ENCODE measurements around the gene CKMT2. TPM values are rescaled to one million over a fixed set of nuclear protein-coding genes. Genes with fewer than 3 reads are reported as not detected.

Gene CKMT2
- total and polyA plus RNA-seq, 2 experiments from 2014 or later, result 2.9 to 8.2 TPM

DNA sequence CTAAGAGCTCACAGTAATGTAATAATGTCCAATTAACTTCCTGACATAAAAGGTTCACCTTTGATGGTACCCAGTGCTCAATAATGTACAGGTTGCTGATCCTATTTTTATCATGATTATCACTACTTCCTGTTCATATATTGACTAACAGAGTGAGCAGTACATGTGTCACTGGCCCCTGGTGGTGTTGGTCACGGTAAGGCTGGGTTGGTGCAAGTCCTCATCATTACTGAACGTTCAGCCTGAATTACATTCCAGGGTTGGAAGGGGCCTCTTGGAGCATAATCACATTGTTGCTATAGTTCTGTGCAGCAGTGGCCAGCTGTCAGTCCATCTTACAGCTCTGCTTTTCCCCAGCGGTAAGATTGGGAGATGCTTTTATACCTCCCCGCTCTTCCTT, 24.2 kb upstream of the CKMT2 start (continued):
- TF ChIP-seq, protein P1, sequence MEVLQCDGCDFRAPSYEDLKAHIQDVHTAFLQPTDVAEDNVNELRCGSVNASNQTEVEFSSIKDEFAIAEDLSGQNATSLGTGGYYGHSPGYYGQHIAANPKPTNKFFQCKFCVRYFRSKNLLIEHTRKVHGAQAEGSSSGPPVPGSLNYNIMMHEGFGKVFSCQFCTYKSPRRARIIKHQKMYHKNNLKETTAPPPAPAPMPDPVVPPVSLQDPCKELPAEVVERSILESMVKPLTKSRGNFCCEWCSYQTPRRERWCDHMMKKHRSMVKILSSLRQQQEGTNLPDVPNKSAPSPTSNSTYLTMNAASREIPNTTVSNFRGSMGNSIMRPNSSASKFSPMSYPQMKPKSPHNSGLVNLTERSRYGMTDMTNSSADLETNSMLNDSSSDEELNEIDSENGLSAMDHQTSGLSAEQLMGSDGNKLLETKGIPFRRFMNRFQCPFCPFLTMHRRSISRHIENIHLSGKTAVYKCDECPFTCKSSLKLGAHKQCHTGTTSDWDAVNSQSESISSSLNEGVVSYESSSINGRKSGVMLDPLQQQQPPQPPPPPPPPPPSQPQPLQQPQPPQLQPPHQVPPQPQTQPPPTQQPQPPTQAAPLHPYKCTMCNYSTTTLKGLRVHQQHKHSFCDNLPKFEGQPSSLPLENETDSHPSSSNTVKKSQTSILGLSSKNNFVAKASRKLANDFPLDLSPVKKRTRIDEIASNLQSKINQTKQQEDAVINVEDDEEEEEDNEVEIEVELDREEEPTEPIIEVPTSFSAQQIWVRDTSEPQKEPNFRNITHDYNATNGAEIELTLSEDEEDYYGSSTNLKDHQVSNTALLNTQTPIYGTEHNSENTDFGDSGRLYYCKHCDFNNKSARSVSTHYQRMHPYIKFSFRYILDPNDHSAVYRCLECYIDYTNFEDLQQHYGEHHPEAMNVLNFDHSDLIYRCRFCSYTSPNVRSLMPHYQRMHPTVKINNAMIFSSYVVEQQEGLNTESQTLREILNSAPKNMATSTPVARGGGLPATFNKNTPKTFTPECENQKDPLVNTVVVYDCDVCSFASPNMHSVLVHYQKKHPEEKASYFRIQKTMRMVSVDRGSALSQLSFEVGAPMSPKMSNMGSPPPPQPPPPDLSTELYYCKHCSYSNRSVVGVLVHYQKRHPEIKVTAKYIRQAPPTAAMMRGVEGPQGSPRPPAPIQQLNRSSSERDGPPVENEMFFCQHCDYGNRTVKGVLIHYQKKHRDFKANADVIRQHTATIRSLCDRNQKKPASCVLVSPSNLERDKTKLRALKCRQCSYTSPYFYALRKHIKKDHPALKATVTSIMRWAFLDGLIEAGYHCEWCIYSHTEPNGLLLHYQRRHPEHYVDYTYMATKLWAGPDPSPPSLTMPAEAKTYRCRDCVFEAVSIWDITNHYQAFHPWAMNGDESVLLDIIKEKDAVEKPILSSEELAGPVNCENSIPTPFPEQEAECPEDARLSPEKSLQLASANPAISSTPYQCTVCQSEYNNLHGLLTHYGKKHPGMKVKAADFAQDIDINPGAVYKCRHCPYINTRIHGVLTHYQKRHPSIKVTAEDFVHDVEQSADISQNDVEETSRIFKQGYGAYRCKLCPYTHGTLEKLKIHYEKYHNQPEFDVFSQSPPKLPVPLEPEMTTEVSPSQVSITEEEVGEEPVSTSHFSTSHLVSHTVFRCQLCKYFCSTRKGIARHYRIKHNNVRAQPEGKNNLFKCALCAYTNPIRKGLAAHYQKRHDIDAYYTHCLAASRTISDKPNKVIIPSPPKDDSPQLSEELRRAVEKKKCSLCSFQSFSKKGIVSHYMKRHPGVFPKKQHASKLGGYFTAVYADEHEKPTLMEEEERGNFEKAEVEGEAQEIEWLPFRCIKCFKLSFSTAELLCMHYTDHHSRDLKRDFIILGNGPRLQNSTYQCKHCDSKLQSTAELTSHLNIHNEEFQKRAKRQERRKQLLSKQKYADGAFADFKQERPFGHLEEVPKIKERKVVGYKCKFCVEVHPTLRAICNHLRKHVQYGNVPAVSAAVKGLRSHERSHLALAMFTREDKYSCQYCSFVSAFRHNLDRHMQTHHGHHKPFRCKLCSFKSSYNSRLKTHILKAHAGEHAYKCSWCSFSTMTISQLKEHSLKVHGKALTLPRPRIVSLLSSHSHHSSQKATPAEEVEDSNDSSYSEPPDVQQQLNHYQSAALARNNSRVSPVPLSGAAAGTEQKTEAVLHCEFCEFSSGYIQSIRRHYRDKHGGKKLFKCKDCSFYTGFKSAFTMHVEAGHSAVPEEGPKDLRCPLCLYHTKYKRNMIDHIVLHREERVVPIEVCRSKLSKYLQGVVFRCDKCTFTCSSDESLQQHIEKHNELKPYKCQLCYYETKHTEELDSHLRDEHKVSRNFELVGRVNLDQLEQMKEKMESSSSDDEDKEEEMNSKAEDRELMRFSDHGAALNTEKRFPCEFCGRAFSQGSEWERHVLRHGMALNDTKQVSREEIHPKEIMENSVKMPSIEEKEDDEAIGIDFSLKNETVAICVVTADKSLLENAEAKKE (CRISPR knock-in tag; IDR thresholded peaks at IDR 0.05), result no peak
- TF ChIP-seq NANOG (IDR thresholded peaks at IDR 0.05; ENCODE audit: borderline replicate concordance) (no peak), EZH2phosphoT487 (IDR thresholded peaks at IDR 0.05; ENCODE audit: unreplicated experiment) (no peak)

- Histone ChIP-seq H3K9me2 (ENCODE audit: insufficient read depth) (no peaks in the 10 kb centered on the region), H3K27ac (ENCODE audit: low read depth) (no peak overlapping the region), H3K79me2 (replicated peaks; ENCODE audit: insufficient read depth) (no peaks in the 10 kb centered on the region), H3K4me1 (ENCODE audit: insufficient read depth) (no peaks in the 10 kb centered on the region), H2AFZ (no peak overlapping the region), H3K36me3 (ENCODE audit: insufficient read depth) (no peaks in the 10 kb centered on the region), H3K27me3 (ENCODE audit: insufficient read depth) (no peaks in the 10 kb centered on the region), H3F3A (replicated peaks; ENCODE audit: low read depth) (no peaks in the 10 kb centered on the region), H3K4me3 (no peak overlapping the region), H3K4me2 (no peak overlapping the region), H4K20me1 (replicated peaks; ENCODE audit: insufficient read depth) (peaks cover 4% of the 10 kb centered on the region)
- H3K27me3 Mint-ChIP-seq (ENCODE audit: insufficient read depth, low read depth, poor library complexity), result peaks cover 2% of the 10 kb centered on the region
- DNase-seq (ENCODE audit: low spot score) (no peak), ATAC-seq (no peak)
- no peaks in the 10 kb centered on the region for H3K4me1 Mint-ChIP-seq
- no peaks in the 10 kb centered on the region for H3K9me3 Mint-ChIP-seq
- H3K4me3 Mint-ChIP-seq, result no peak overlapping the region
- H3K36me3 Mint-ChIP-seq (ENCODE audit: low read depth), result no peaks in the 10 kb centered on the region
- H3K27ac Mint-ChIP-seq, result peak overlapping the region; percentile 17; the same call in 1 of the 2 replicates
- TF ChIP-seq POLR2AphosphoS5 (IDR thresholded peaks at IDR 0.05; ENCODE audit: low read depth) (no peak), EZH2phosphoT487 (IDR thresholded peaks at IDR 0.05; ENCODE audit: unreplicated experiment) (no peak), REST (IDR thresholded peaks at IDR 0.05; ENCODE audit: unreplicated experiment) (no peak), JUNB (IDR thresholded peaks at IDR 0.05; ENCODE audit: unreplicated experiment) (no peak)
- TF ChIP-seq, protein P1 (CRISPR knock-in tag; IDR thresholded peaks at IDR 0.05), result no peak
Measured at GRCh38 chr5:81209386-81209785, 23.7 kb upstream of the CKMT2 start.

All from GM23338 (cell line).